Ovary (tissue), 3 donors: ENCODE data around the gene MAP4.
"Not testable (repeated sequence)": the region's sequence is repeated elsewhere in the genome, so short reads cannot be mapped to it uniquely, and the experiment has no call there.

Source experiments
- CTCF ChIP-seq, 3 donors: fragments of 450-650 bp in 2 of 3; fragments of 200-600 bp in 1 of 3; IDR thresholded peaks; one replicate each; pipeline versions ENCODE4 v1.5.1 to v1.8.0; 2016 to 2022; ENCODE audit warnings: antibody characterized with exemption in 3 of 3, mild to moderate bottlenecking in 1 of 3
- EP300 ChIP-seq: sonication (generic); formaldehyde crosslinking; IDR thresholded peaks from one replicate; pipeline ENCODE4 v1.6.1; 2017; ENCODE audit warnings: antibody characterized with exemption
- POLR2A ChIP-seq: fragments of 450-650 bp; IDR thresholded peaks from one replicate; pipeline ENCODE4 v1.6.1; 2017; ENCODE audit warnings: antibody characterized with exemption, mild to moderate bottlenecking, moderate library complexity
- donor health status: DM: no; HTN: no; CAD: no.

- not testable (repeated sequence) for TF ChIP-seq CTCF (IDR thresholded peaks at IDR 0.05); EP300; POLR2A
These were observed 128.2 kb downstream of the MAP4 start for GRCh38 chr3:47887991-47888390.
